Adrenal gland (tissue), 5 donors: ENCODE measurements around the gene CLDN3.

Source experiments
- POLR2A ChIP-seq, 2 donors: fragments of 450-650 bp; IDR thresholded peaks; one replicate each; pipeline ENCODE4 v1.6.1; 2017; ENCODE audit warnings: antibody characterized with exemption in 2 of 2, mild to moderate bottlenecking in 2 of 2, moderate library complexity in 1 of 2
- TF ChIP-seq, protein P1 (sequence below), 6 experiments: fragments of 450-650 bp in 4 of 6; fragments of 200-600 bp in 2 of 6; sonication (generic) in 1 of 6; IDR thresholded peaks; 1 replicate in 5 of 6; 2 replicates in 1 of 6; pipeline versions ENCODE4 v1.5.1 to v1.8.0; 2016 to 2021; ENCODE audit warnings: antibody characterized with exemption in 6 of 6, mild to moderate bottlenecking in 2 of 6, moderate library complexity in 1 of 6
- donor health status: DM: no; HTN: no; CAD: no.

DNA sequence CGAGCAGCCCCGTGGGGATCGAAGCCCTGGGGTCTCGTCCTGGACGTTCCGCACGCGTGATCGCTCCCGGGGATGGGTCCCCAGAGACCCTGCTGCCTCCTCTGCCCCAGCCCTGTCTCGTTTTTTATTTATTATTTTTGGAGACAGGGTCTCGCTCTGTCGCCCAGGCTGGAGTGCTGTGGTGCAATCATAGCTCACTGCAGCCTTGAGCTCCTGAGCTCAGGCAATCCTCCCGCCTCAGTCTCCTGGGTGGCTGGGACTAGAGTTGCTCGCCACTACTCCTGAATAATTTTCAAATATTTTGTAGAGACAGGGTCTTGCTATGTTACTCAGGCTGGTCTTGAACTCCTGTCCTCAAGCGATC, 50.3 kb downstream of the CLDN3 start:
- TF ChIP-seq, protein P1, sequence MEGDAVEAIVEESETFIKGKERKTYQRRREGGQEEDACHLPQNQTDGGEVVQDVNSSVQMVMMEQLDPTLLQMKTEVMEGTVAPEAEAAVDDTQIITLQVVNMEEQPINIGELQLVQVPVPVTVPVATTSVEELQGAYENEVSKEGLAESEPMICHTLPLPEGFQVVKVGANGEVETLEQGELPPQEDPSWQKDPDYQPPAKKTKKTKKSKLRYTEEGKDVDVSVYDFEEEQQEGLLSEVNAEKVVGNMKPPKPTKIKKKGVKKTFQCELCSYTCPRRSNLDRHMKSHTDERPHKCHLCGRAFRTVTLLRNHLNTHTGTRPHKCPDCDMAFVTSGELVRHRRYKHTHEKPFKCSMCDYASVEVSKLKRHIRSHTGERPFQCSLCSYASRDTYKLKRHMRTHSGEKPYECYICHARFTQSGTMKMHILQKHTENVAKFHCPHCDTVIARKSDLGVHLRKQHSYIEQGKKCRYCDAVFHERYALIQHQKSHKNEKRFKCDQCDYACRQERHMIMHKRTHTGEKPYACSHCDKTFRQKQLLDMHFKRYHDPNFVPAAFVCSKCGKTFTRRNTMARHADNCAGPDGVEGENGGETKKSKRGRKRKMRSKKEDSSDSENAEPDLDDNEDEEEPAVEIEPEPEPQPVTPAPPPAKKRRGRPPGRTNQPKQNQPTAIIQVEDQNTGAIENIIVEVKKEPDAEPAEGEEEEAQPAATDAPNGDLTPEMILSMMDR (IDR thresholded peaks at IDR 0.05) = no peak
- no peak for TF ChIP-seq POLR2A (IDR thresholded peaks at IDR 0.05)
